Breast epithelium (tissue), 4 donors: ENCODE results near the gene PLA2G4A. TPM values are rescaled to one million over a fixed set of nuclear protein-coding genes. Genes with fewer than 3 reads are reported as not detected.

ENCODE experiments used
- DNase-seq, 2 donors: peaks; one replicate each; pipeline ENCODE4 v3.0.0-alpha.2; 2019; ENCODE audit warnings: low spot score in 2 of 2
- H3K27ac ChIP-seq, 2 donors: fragments of 200-600 bp; sonication (generic) in 1 of 2; one replicate each; pipeline ENCODE4 v1.5.1; 2016 to 2019; ENCODE audit warnings: mild to moderate bottlenecking in 1 of 2
- H3K27me3 ChIP-seq, 2 donors: fragments of 200-600 bp; sonication (generic) in 1 of 2; one replicate each; pipeline versions ENCODE4 v1.5.1 to v1.6.0; 2017 to 2019; ENCODE audit warnings: control low read depth in 1 of 2, mild to moderate bottlenecking in 1 of 2
- H3K36me3 ChIP-seq: fragments of 200-600 bp; one replicate; pipeline ENCODE4 v1.5.1; 2019
- H3K4me1 ChIP-seq, 2 donors: fragments of 200-600 bp; sonication (generic); one replicate each; pipeline ENCODE4 v1.5.1; 2016 to 2019; ENCODE audit warnings: control low read depth in 1 of 2
- H3K4me3 ChIP-seq, 3 donors: fragments of 200-600 bp; sonication (generic); 1 replicate in 2 of 3; 2 replicates in 1 of 3; pipeline ENCODE4 v1.5.1; 2016 to 2019; ENCODE audit warnings: mild to moderate bottlenecking in 3 of 3, moderate library complexity in 2 of 3
- H3K9me3 ChIP-seq, 2 donors: fragments of 200-600 bp; sonication (generic) in 1 of 2; one replicate each; pipeline ENCODE4 v1.5.1; 2016 to 2019; ENCODE audit warnings: control low read depth in 1 of 2
- CTCF ChIP-seq, 3 donors: fragments of 450-650 bp; IDR thresholded peaks; one replicate each; pipeline ENCODE4 v1.5.1; 2016 to 2017; ENCODE audit warnings: antibody characterized with exemption in 3 of 3, mild to moderate bottlenecking in 3 of 3, moderate library complexity in 3 of 3
- POLR2A ChIP-seq: fragments of 450-650 bp; IDR thresholded peaks from one replicate; pipeline ENCODE4 v1.6.1; 2016; ENCODE audit warnings: antibody characterized with exemption, mild to moderate bottlenecking, moderate library complexity
- POLR2AphosphoS5 ChIP-seq, 3 donors: sonication (generic); formaldehyde crosslinking; IDR thresholded peaks; one replicate each; pipeline ENCODE4 v1.6.1; 2017; ENCODE audit warnings: antibody characterized with exemption in 3 of 3
- intact Hi-C: fragments of 100-400 bp; cut with DNase I; formaldehyde crosslinking; loops from one replicate; pipeline ENCODE4 v1.15.1; 2023; ENCODE audit warnings: low total_unique reads
- total RNA-seq, 3 donors: library from RNA; depleted of rRNA; stranded (reverse); fragments of >200 nt; gene quantifications; one replicate each; pipeline ENCODE4 v1.1.0, GENCODE V29; 2016

PLA2G4A gene
- total RNA-seq, 3 donors from 2014 or later, result 5.6 to 13.3 (median 7.4) TPM

- no peak for TF ChIP-seq CTCF (IDR thresholded peaks at IDR 0.05)
- no peak for TF ChIP-seq POLR2AphosphoS5 (IDR thresholded peaks at IDR 0.05)
- no peak for TF ChIP-seq POLR2A
- Histone ChIP-seq H3K4me3 (no peak overlapping the region), H3K36me3 (no peaks in the 10 kb centered on the region), H3K4me1 (no peaks in the 10 kb centered on the region), H3K9me3 (no peaks in the 10 kb centered on the region), H3K27me3 (no peaks in the 10 kb centered on the region), H3K27ac (no peak overlapping the region)
- no peak for DNase-seq
- intact Hi-C loops, result no loop called here
Measured at GRCh38 chr1:186878356-186878755, 49.6 kb downstream of the PLA2G4A start.

DNA sequence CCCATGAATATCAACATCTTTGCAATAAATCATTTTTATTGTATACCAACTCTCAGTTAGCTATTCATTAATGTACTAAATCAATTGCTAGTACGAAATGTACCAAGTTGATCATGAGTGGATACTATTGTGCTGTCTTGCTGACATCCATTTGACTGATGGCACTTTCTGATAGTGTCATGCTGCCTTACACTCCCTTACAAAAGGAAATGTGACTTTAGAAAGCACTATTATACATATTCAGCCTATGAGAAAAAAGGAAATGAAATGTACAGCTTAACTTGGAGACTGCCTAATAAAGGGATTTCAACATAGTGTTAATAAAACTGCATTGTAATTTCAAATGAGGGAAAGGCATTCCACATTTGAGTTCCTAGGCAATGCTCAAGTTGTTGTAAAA lies 52.2 kb downstream of the PLA2G4A start:
- intact Hi-C loops, result no loop called here

DNA sequence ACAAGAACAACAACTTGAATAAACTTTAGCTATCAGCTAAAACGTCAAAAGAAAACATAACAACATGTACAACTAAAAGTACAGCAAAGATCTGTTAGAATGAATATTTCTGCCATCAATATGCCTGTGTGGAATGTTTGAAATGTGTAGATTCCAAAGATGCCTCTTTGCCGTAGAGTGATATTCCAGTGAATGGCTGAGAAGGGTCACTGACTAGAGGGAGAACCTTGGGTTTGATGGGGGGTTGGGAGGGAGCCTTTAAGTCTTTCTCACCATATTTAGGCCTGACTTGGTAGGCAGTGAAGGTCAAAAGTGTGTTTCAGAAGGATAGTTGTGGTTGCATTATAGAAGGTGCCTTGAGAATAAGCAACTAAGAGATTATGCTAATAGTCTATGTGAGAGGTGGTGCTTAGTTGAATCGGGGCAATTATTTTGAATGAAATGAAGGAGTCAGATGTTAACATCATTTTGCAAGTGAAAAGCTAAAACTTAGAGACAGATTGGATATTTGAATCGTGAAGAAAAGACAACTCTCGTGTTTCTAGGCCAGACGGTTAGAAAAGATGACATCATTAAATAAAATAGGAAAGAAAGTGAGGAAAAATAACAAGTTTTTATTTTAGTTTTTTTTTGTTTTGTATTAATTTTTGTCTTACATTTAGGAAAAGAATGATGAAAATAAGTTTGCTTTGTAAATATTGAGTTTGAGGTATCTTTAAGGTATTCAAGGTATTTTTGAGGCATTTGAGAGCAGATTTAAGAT lies 53.8 kb downstream of the PLA2G4A start:
- intact Hi-C loops, result no loop called here
- H3K27ac ChIP-seq, result no peak overlapping the region
- no peaks in the 10 kb centered on the region for H3K36me3 ChIP-seq

More for the DNA sequence above, 52.2 kb downstream of the PLA2G4A start:
- DNase-seq, result no peak
- H3K4me3 ChIP-seq, result no peak overlapping the region
- TF ChIP-seq CTCF (IDR thresholded peaks at IDR 0.05) (no peak), POLR2A (no peak), POLR2AphosphoS5 (IDR thresholded peaks at IDR 0.05) (no peak)
- peaks cover 0 to 4% of the 10 kb centered on the region in 2 donors for H3K9me3 ChIP-seq
- no peaks in the 10 kb centered on the region for H3K36me3 ChIP-seq
- H3K4me1 ChIP-seq, result no peaks in the 10 kb centered on the region
- no peak overlapping the region for H3K27ac ChIP-seq
- no peaks in the 10 kb centered on the region for H3K27me3 ChIP-seq

GRCh38 chr1:186884251-186884650 lies 55.5 kb downstream of the PLA2G4A start:
- Histone ChIP-seq H3K27ac (no peak overlapping the region), H3K4me3 (no peak overlapping the region), H3K36me3 (no peaks in the 10 kb centered on the region), H3K9me3 (peaks cover 0 to 6% of the 10 kb centered on the region in 2 donors), H3K27me3 (no peaks in the 10 kb centered on the region), H3K4me1 (no peaks in the 10 kb centered on the region)
- no peak for DNase-seq
- TF ChIP-seq POLR2A, result no peak
- TF ChIP-seq CTCF (IDR thresholded peaks at IDR 0.05), result no peak
- TF ChIP-seq POLR2AphosphoS5 (IDR thresholded peaks at IDR 0.05), result no peak
- intact Hi-C loops, result no loop called here

More for the DNA sequence above, 53.8 kb downstream of the PLA2G4A start:
- no peaks in the 10 kb centered on the region for H3K4me1 ChIP-seq
- H3K4me3 ChIP-seq, result no peak overlapping the region
- no peaks in the 10 kb centered on the region for H3K27me3 ChIP-seq
- no peak for DNase-seq
- peaks cover 0 to 6% of the 10 kb centered on the region in 2 donors for H3K9me3 ChIP-seq
- TF ChIP-seq POLR2A (no peak), POLR2AphosphoS5 (IDR thresholded peaks at IDR 0.05) (no peak)

GRCh38 chr1:186887203-186887602 lies 58.5 kb downstream of the PLA2G4A start:
- intact Hi-C loops, result loop anchor here (5.0 kb wide), 1 partner anchor 435 kb away; no protein-coding TSS in a partner anchor
- Histone ChIP-seq H3K36me3 (no peaks in the 10 kb centered on the region), H3K4me1 (no peaks in the 10 kb centered on the region), H3K27me3 (no peaks in the 10 kb centered on the region), H3K9me3 (peaks cover 0 to 6% of the 10 kb centered on the region in 2 donors), H3K4me3 (no peak overlapping the region), H3K27ac (no peak overlapping the region)
- DNase-seq, result no peak
- no peak for TF ChIP-seq CTCF (IDR thresholded peaks at IDR 0.05)
- TF ChIP-seq POLR2AphosphoS5 (IDR thresholded peaks at IDR 0.05), result no peak
